Osteocyte (in vitro differentiated cells): ENCODE results near the gene MIS12. TPM values are rescaled to one million over a fixed set of nuclear protein-coding genes. Genes with fewer than 3 reads are reported as not detected.

Experiments
- DNase-seq: peaks from one replicate; pipeline ENCODE4 v3.0.0; 2021; ENCODE audit warnings: mixed read lengths; ENCODE audit not compliant: unreplicated experiment; ENCODE audit errors: extremely low spot score
- H3K27ac Mint-ChIP-seq: one replicate; pipeline ENCODE4 v1.8.0; 2021; ENCODE audit warnings: mild to moderate bottlenecking, mixed read lengths; ENCODE audit not compliant: unreplicated experiment
- H3K27me3 Mint-ChIP-seq: one replicate; pipeline ENCODE4 v1.8.0; 2021; ENCODE audit warnings: mixed read lengths; ENCODE audit not compliant: unreplicated experiment
- H3K36me3 Mint-ChIP-seq: one replicate; pipeline ENCODE4 v1.8.0; 2021; ENCODE audit warnings: mixed read lengths; ENCODE audit not compliant: unreplicated experiment
- H3K4me1 Mint-ChIP-seq: one replicate; pipeline ENCODE4 v1.8.0; 2021; ENCODE audit warnings: mixed read lengths; ENCODE audit not compliant: unreplicated experiment
- H3K4me3 Mint-ChIP-seq: one replicate; pipeline ENCODE4 v1.8.0; 2021; ENCODE audit warnings: mild to moderate bottlenecking, moderate library complexity, mixed read lengths; ENCODE audit not compliant: unreplicated experiment
- H3K9me3 Mint-ChIP-seq: one replicate; pipeline ENCODE4 v1.8.0; 2021; ENCODE audit warnings: mixed read lengths; ENCODE audit not compliant: unreplicated experiment
- long read RNA-seq: library from polyadenylated mRNA; unstranded; transcript quantifications from one replicate; pipeline ENCODE4 v2.0.0, GENCODE V29; 2021
- total RNA-seq: library from RNA; stranded (reverse); gene quantifications from 2 replicates; pipeline ENCODE4 v1.2.1, GENCODE V29; 2021
- TF ChIP-seq, protein P1 (sequence below): fragments of 200-600 bp; sonication (generic); IDR thresholded peaks from 2 replicates; pipeline ENCODE4 v1.5.0; 2021; ENCODE audit warnings: antibody characterized with exemption, mild to moderate bottlenecking, moderate library complexity

The MIS12 gene
- 20.1 and 21.3 TPM in 2 replicates for total RNA-seq
- long read RNA-seq, transcript MIS12-202 (2 exons, 2,204 nt): major isoform, 161 of 225 reads
- long read RNA-seq, transcript MIS12-206 (3 exons, 2,691 nt): minor isoform, 34 of 225 reads
- long read RNA-seq, transcript MIS12-205 (2 exons, 551 nt): minor isoform, 6 of 225 reads
- long read RNA-seq, partial matches to known transcripts: 2 of 225 reads
- long read RNA-seq, other reads (novel, unspliced or antisense): 20 of 225 reads

GRCh38 chr17:5486206-5487124, at the start of gene MIS12:
Gene MIS12, plus strand, starts transcription at chr17:5486566. Its CDS starts 2,297 bp downstream, at chr17:5488863.
- peaks cover 44% of the 10 kb centered on the region for H3K36me3 Mint-ChIP-seq
- peaks cover 29% of the 10 kb centered on the region for H3K4me1 Mint-ChIP-seq
- peak within 1 kb of the TSS; percentile 99 for H3K27ac Mint-ChIP-seq

DNA sequence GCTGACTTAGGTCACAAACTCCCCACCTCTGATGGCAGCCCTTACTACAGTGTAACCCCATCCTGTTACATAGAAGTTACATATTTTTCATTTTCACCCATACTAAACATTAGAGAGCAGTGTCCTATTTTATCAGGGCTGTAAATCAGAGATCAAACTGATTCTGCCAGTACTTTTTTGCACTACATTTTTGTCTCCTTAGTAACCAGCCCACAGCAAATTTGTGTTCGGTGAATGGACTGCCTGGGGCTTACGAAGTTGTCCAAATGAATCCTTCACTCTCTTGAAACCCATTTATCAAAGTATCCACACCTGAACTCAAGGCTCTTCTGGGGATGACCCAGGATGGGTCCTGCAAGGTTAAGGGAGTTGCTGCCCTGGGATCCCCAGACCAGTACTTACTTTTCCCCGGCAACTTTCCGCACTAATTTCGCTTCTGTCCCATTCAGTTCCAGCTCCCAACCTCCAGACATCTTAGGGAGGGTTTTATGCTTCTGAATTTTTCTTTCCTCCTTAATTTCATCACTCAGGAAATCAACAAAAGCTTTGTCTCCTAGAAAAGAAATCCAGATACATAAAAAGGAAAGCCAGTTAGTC, 48.5 kb upstream of the MIS12 start:
- TF ChIP-seq, protein P1, sequence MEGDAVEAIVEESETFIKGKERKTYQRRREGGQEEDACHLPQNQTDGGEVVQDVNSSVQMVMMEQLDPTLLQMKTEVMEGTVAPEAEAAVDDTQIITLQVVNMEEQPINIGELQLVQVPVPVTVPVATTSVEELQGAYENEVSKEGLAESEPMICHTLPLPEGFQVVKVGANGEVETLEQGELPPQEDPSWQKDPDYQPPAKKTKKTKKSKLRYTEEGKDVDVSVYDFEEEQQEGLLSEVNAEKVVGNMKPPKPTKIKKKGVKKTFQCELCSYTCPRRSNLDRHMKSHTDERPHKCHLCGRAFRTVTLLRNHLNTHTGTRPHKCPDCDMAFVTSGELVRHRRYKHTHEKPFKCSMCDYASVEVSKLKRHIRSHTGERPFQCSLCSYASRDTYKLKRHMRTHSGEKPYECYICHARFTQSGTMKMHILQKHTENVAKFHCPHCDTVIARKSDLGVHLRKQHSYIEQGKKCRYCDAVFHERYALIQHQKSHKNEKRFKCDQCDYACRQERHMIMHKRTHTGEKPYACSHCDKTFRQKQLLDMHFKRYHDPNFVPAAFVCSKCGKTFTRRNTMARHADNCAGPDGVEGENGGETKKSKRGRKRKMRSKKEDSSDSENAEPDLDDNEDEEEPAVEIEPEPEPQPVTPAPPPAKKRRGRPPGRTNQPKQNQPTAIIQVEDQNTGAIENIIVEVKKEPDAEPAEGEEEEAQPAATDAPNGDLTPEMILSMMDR: no peak
- H3K27ac Mint-ChIP-seq: peak overlapping the region; percentile 74
- peaks cover 20% of the 10 kb centered on the region for H3K36me3 Mint-ChIP-seq
- no peaks in the 10 kb centered on the region for H3K27me3 Mint-ChIP-seq
- peaks cover 21% of the 10 kb centered on the region for H3K4me1 Mint-ChIP-seq
- DNase-seq: no peak
- no peaks in the 10 kb centered on the region for H3K9me3 Mint-ChIP-seq
- peak overlapping the region; percentile 81 for H3K4me3 Mint-ChIP-seq

More at GRCh38 chr17:5486206-5487124, at the start of gene MIS12:
- Mint-ChIP-seq H3K27me3 (no peaks in the 10 kb centered on the region), H3K4me3 (peak within 1 kb of the TSS; percentile 98), H3K9me3 (no peaks in the 10 kb centered on the region)
- TF ChIP-seq, protein P1: no peak
- peak; percentile 99 for DNase-seq

DNA sequence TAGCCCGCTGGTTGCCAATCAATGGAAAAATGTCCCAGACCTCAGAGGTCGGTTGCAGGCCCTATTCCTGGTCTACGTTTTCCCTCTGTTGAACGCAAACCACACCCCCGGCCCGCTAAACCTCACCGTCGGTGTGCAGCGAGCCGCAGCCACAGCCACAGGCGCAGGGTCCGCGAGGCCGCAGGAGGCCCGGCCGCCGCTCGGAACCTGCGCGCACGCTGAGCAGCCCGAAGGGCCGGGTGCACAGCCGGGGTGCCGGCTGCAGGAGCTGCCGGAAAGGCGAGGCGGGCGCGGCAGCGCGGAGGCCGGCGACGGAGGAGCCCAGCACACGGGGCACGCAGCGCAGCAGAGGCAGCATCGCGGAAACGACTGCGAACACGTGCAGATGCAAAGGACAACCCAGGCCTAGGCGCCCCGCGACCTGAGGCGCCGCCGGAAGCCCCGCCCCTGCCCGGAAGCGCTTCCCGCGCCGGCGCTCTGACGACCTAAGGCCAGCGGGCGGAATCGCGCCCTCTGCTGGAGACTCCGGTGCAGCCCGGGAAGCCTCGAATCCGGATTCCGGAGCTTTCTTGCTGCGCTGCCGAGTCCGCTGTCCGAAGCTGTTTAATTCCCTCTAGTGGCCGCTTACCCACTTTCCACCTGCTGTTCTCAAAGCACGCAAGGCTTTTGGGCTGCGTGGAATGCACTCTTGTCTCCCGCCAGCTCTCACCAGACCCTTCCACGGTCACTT, 47.5 kb upstream of the MIS12 start, which contains the start of gene C1QBP:
TSS of gene C1QBP (minus strand) at position 440 of the 730 bp plus-strand sequence. CDS start at position 358, 82 bp downstream.
- DNase-seq: peak; percentile 97
- TF ChIP-seq, protein P1: peak; percentile 99
- H3K4me3 Mint-ChIP-seq: peak within 1 kb of the TSS; percentile 81
- H3K4me1 Mint-ChIP-seq: peaks cover 21% of the 10 kb centered on the region
- H3K27ac Mint-ChIP-seq: peak within 1 kb of the TSS; percentile 85
- H3K9me3 Mint-ChIP-seq: no peaks in the 10 kb centered on the region
- H3K36me3 Mint-ChIP-seq: peaks cover 13% of the 10 kb centered on the region
- H3K27me3 Mint-ChIP-seq: no peaks in the 10 kb centered on the region

- peak overlapping the region; percentile 85 for H3K27ac Mint-ChIP-seq
- no peaks in the 10 kb centered on the region for H3K9me3 Mint-ChIP-seq
- no peaks in the 10 kb centered on the region for H3K27me3 Mint-ChIP-seq
- TF ChIP-seq, protein P1: peak; percentile 5
- peaks cover 11% of the 10 kb centered on the region for H3K36me3 Mint-ChIP-seq
- no peak for DNase-seq
- peak overlapping the region; percentile 81 for H3K4me3 Mint-ChIP-seq
- peaks cover 21% of the 10 kb centered on the region for H3K4me1 Mint-ChIP-seq
Measured at GRCh38 chr17:5439446-5439764, 47.0 kb upstream of the MIS12 start.
